ENCODE data around the gene MXI1. TPM values are rescaled to one million over a fixed set of nuclear protein-coding genes. Genes with fewer than 3 reads are reported as not detected.
"Not testable (repeated sequence)": the region's sequence is repeated elsewhere in the genome, so short reads cannot be mapped to it uniquely, and the experiment has no call there.

The MXI1 gene
- total and polyA plus RNA-seq, 7 donors: 52.2 to 148 (median 92.0) TPM

DNA sequence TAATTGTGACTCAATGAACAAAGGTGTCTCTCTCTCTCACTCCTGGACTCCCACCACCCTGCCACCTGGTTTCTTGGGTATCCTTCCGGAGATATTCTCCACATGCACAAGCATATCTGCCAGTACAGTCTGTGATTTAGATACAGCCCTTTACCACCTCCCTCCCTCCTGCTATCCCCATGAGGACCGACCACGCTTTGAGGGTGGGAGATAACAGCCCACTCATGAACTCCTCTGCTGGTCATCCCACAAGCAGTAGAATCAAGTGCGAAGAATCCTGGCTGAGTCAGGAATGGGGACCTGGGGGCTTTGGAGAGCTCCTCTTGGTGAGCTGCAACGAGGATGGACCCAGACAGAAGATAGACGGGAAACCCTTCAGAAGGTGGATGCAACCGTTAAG, 28.2 kb upstream of the MXI1 start:
- TF ChIP-seq POLR2A (IDR thresholded peaks at IDR 0.05): no peak
- TF ChIP-seq, protein P1, sequence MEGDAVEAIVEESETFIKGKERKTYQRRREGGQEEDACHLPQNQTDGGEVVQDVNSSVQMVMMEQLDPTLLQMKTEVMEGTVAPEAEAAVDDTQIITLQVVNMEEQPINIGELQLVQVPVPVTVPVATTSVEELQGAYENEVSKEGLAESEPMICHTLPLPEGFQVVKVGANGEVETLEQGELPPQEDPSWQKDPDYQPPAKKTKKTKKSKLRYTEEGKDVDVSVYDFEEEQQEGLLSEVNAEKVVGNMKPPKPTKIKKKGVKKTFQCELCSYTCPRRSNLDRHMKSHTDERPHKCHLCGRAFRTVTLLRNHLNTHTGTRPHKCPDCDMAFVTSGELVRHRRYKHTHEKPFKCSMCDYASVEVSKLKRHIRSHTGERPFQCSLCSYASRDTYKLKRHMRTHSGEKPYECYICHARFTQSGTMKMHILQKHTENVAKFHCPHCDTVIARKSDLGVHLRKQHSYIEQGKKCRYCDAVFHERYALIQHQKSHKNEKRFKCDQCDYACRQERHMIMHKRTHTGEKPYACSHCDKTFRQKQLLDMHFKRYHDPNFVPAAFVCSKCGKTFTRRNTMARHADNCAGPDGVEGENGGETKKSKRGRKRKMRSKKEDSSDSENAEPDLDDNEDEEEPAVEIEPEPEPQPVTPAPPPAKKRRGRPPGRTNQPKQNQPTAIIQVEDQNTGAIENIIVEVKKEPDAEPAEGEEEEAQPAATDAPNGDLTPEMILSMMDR (IDR thresholded peaks at IDR 0.05): no peak
- TF ChIP-seq EP300 (IDR thresholded peaks at IDR 0.05): no peak
- no peak for TF ChIP-seq POLR2AphosphoS5 (IDR thresholded peaks at IDR 0.05)
- no peaks in the 10 kb centered on the region for H3K9me3 ChIP-seq
- no peak for DNase-seq
- H3K4me1 ChIP-seq: no peaks in the 10 kb centered on the region
- H3K27ac ChIP-seq: no peak overlapping the region
- intact Hi-C loops (cut with DNase I): no loop called here
- H3K4me3 ChIP-seq: no peak overlapping the region
- WGBS, 2 donors: 85 to 94% methylated on average over 7 of the region's 7 CpGs
- H3K27me3 ChIP-seq: no peaks in the 10 kb centered on the region
- no peaks in the 10 kb centered on the region for H3K36me3 ChIP-seq

DNA sequence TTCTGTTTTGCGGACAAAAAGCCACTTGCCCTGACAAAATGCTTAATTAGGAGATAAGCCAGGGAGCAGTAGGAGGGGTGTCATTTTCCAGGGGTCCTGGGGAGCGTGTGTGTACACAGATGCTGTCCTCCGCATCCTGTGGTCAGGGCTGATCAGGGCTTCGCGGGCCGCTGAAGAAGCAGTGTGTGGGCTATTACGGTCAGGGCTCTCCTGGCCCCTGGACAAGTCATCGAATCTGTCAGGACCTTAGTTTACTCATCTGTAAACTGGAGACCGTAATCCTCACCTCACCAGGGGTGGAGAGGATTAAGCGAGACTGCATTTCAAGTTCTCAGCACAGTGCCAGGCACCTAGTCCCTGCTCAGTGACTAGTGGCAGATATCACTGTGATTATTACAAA, 26.0 kb upstream of the MXI1 start:
- Histone ChIP-seq H3K9me3 (no peaks in the 10 kb centered on the region), H3K27me3 (no peaks in the 10 kb centered on the region), H3K4me1 (no peaks in the 10 kb centered on the region), H3K27ac (no peak overlapping the region), H3K4me3 (no peak overlapping the region), H3K36me3 (no peaks in the 10 kb centered on the region)
- WGBS, 2 donors: 94 to 95% methylated on average over 10 of the region's 10 CpGs
- intact Hi-C loops (cut with DNase I): no loop called here
- TF ChIP-seq POLR2AphosphoS5 (IDR thresholded peaks at IDR 0.05): no peak
- TF ChIP-seq EP300 (IDR thresholded peaks at IDR 0.05): no peak
- TF ChIP-seq, protein P1 (IDR thresholded peaks at IDR 0.05): no peak
- TF ChIP-seq POLR2A (IDR thresholded peaks at IDR 0.05): no peak
- DNase-seq: no peak

DNA sequence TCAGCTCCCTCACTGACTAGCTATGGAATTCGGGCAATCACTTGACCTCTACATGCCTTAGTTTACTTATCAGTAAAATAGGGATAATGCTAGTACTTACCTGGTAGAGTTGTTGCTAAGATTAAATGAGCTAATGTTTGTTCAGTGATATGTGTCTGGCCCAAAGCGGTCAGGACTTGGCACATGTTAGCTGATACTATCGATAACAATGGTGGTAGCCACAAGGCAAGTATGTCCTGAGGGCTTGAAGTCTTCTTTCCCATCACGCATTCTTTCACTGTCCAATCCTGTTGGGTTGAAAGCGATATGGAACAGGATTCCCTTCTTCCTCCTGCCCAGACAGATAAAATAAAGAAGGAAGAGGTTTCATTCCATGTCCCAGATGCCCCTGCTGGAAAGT, 25.5 kb upstream of the MXI1 start:
- 94 to 96% methylated on average over 5 of the region's 5 CpGs for WGBS, 2 donors
- no peak for TF ChIP-seq EP300 (IDR thresholded peaks at IDR 0.05)
- TF ChIP-seq POLR2AphosphoS5 (IDR thresholded peaks at IDR 0.05): no peak
- TF ChIP-seq, protein P1 (IDR thresholded peaks at IDR 0.05): no peak
- TF ChIP-seq POLR2A (IDR thresholded peaks at IDR 0.05): no peak
- intact Hi-C loops (cut with DNase I): no loop called here
- Histone ChIP-seq H3K9me3 (no peaks in the 10 kb centered on the region), H3K27me3 (no peaks in the 10 kb centered on the region), H3K4me1 (no peaks in the 10 kb centered on the region), H3K4me3 (no peak overlapping the region), H3K27ac (no peak overlapping the region), H3K36me3 (no peaks in the 10 kb centered on the region)
- no peak for DNase-seq

DNA sequence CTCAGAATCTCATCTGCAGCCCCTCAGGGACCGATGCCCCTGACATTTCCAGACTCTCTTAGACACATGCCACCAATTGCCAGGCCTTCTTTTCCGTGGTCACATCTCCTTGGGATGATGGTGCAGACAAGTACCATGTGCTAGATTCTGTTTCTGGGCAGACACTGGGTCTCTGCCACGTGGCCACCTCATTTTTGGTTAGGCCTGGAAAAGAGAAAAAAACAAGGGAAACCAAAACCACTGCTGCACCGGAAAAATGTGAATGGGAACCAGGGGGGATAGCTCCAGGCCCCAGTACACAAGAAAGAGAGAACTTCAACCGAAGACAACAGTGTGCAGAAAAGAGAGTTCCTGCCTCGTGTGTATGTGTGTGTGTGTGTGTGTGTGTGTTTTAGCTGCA, 23.0 kb upstream of the MXI1 start:
- TF ChIP-seq, protein P1 (IDR thresholded peaks at IDR 0.05): no peak
- no peak for TF ChIP-seq EP300 (IDR thresholded peaks at IDR 0.05)
- no peak for TF ChIP-seq POLR2A (IDR thresholded peaks at IDR 0.05)
- TF ChIP-seq POLR2AphosphoS5 (IDR thresholded peaks at IDR 0.05): no peak
- no peak overlapping the region for H3K4me3 ChIP-seq
- 65 to 83% methylated on average over 6 of the region's 6 CpGs for WGBS, 2 donors
- H3K27ac ChIP-seq: no peak overlapping the region
- intact Hi-C loops (cut with DNase I): no loop called here
- H3K27me3 ChIP-seq: no peaks in the 10 kb centered on the region
- no peaks in the 10 kb centered on the region for H3K9me3 ChIP-seq
- no peaks in the 10 kb centered on the region for H3K36me3 ChIP-seq
- no peak for DNase-seq
- H3K4me1 ChIP-seq: no peaks in the 10 kb centered on the region

DNA sequence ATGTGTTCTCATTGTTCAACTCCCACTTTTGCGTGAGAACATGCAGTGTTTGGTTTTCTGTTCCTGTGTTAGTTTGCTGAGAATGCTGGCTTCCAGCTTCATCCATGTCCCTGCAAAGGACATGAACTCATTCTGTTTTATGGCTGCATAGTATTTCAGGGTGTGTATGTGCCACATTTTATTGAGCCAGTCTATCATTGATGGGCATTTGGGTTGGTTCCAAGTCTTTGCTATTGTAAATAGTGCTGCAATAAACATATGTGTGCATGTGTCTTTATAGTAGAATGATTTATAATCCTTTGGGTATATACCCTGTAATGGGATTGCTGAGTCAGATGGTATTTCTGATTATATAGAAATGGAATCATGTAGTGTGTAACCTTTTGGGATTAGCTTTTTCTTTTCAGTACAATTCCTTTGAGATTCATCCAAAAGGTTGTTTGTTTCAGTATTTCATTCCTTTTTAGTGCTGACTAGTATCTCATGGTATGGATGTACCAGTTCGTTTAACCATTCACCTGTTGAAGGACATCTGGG, 21.7 kb upstream of the MXI1 start:
- H3K27ac ChIP-seq; H3K4me1 ChIP-seq; H3K27me3 ChIP-seq; H3K4me3 ChIP-seq; H3K9me3 ChIP-seq; H3K36me3 ChIP-seq; intact Hi-C loops (cut with DNase I); DNase-seq: not testable (repeated sequence)
- 18 to 69% methylated on average over 2 of the region's 2 CpGs for WGBS, 2 donors

Measured in sigmoid colon (tissue), 7 donors.